Measurements from ENCODE around the gene GALK2. TPM values are rescaled to one million over a fixed set of nuclear protein-coding genes. Genes with fewer than 3 reads are reported as not detected.

Gene GALK2
- total and polyA plus RNA-seq, 2 of the 8 experiments (the other 6 are each of a cell fraction or from before 2014, with no cell fraction given), result 8.7 to 16.1 TPM

DNA sequence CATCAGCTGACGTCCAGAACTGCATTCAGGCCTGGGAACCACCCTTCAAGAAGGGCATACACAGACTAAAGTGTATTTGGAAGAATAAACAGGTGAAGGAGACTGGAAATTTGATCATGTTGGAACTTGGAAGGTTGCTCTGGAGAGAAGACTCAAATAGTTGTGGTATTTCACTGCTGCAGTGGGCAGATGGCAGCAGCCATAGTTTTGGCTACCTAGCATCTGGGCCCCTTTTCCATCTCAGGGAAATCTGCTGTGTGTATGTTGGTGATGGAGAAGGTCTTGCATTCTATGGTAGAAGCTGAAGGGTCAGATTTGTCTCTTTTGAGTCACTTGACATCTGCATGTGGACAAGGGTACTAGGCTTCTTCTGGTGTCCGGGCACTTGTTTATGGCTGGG is 138.6 kb downstream of the GALK2 start:
- Histone ChIP-seq H3K18ac (ENCODE audit: extremely low read depth, low read length) (no peak overlapping the region), H4K5ac (ENCODE audit: insufficient read length, low read depth, low read length) (no peak overlapping the region), H2AK5ac (ENCODE audit: low read depth, low read length) (no peak overlapping the region), H4K91ac (replicated peaks; ENCODE audit: insufficient read length, low read length) (no peak overlapping the region), H3K27ac (ENCODE audit: low read depth, low read length) (no peak overlapping the region), H3K4ac (replicated peaks; ENCODE audit: insufficient read length, low read depth, low read length) (no peak overlapping the region), H3K27me3 (replicated peaks in 1 of 4; ENCODE audit: control insufficient read depth in 3 of 4, extremely low read depth in 1 of 4, insufficient read depth in 3 of 4, low read length in 3 of 4) (no peaks in the 10 kb centered on the region), H3K4me2 (ENCODE audit: insufficient read depth in 1 of 2, low read depth in 2 of 2, low read length in 2 of 2) (no peak overlapping the region), H3K9me3 (ENCODE audit: insufficient read depth in 2 of 2, low read depth in 1 of 2, low read length in 1 of 2) (no peaks in the 10 kb centered on the region), H3K14ac (ENCODE audit: insufficient read length) (no peak overlapping the region), H3K9ac (replicated peaks in 1 of 4; ENCODE audit: extremely low read depth in 1 of 4, low read depth in 3 of 4, low read length in 3 of 4) (no peak overlapping the region), H3K36me3 (ENCODE audit: control insufficient read depth in 2 of 4, insufficient read depth in 4 of 4, low read length in 3 of 4) (peaks cover 0 to 2% (median 1%) of the 10 kb centered on the region in 4 experiments; a peak in 3 of 8 replicates), H2BK12ac (ENCODE audit: low read depth, low read length) (no peak overlapping the region), H2AFZ (ENCODE audit: low read length) (no peak overlapping the region), H3K23me2 (ENCODE audit: low read depth, low read length) (no peaks in the 10 kb centered on the region), H3K23ac (ENCODE audit: insufficient read length) (no peak overlapping the region), H3K79me1 (ENCODE audit: low read depth, low read length) (no peaks in the 10 kb centered on the region), H2BK5ac (ENCODE audit: low read depth, low read length) (no peak overlapping the region), H2BK20ac (ENCODE audit: low read length) (no peak overlapping the region), H4K20me1 (replicated peaks in 1 of 2; ENCODE audit: control insufficient read depth in 1 of 2, insufficient read depth in 2 of 2, low read length in 2 of 2) (no peaks in the 10 kb centered on the region), H2BK120ac (replicated peaks; ENCODE audit: low read depth, low read length) (no peak overlapping the region), H4K8ac (ENCODE audit: extremely low read depth, insufficient read depth, low read length) (no peak overlapping the region), H2BK15ac (ENCODE audit: low read length) (no peak overlapping the region), H3K4me1 (replicated peaks in 1 of 4; ENCODE audit: control insufficient read depth in 3 of 4, insufficient read depth in 4 of 4, low read length in 3 of 4) (no peaks in the 10 kb centered on the region), H3K79me2 (ENCODE audit: control insufficient read depth in 1 of 2, insufficient read depth in 2 of 2, low read length in 2 of 2) (no peaks in the 10 kb centered on the region), H3K4me3 (ENCODE audit: extremely low read depth in 1 of 4, insufficient read depth in 2 of 4, low read depth in 3 of 4, low read length in 4 of 4) (no peak overlapping the region), H3K56ac (replicated peaks; ENCODE audit: insufficient read length, low read depth, low read length) (no peak overlapping the region)
- 89% methylated on average over 2 of the region's 2 CpGs; no CpG with 5 or more reads in 1 of the 2 experiments for WGBS, 2 experiments (ENCODE audit: extremely low coverage in 1 of 2, insufficient coverage in 1 of 2, insufficient read length in 1 of 2, insufficient replicate concordance in 2 of 2, low coverage in 1 of 2, low lambda C conversion rate in 2 of 2, missing lambda C conversion rate in 1 of 2)
- ChIA-PET CTCF (ENCODE audit: partially characterized antibody) (interaction anchor here (1.5 kb wide), 1 partner anchor 74 kb away, joined by 4 read pairs; no protein-coding TSS in a partner anchor), POLR2A (ENCODE audit: partially characterized antibody) (interaction anchor here (1.0 kb wide), 1 partner anchor 12 kb away, joined by 3 read pairs; no protein-coding TSS in a partner anchor)
- FAIRE-seq, result no peak
- DNase-seq (ENCODE audit: low read depth in 1 of 2, low spot score in 2 of 2), result no peak
- TF ChIP-seq CHD2 (IDR thresholded peaks at IDR 0.05; ENCODE audit: low read length) (no peak), MAFK (IDR thresholded peaks at IDR 0.05; ENCODE audit: low read depth, low read length) (no peak), RXRA (IDR thresholded peaks at IDR 0.05; ENCODE audit: insufficient read depth, low read depth, low read length) (no peak), GABPA (IDR thresholded peaks at IDR 0.05; ENCODE audit: borderline replicate concordance, insufficient read depth, low read length) (no peak), RFX5 (IDR thresholded peaks at IDR 0.05; ENCODE audit: borderline replicate concordance, low read depth, low read length) (no peak)

All from H1 (cell line).